GM19468 (cell line): ENCODE results near the gene NACA2.
"Not testable (repeated sequence)": the region's sequence is repeated elsewhere in the genome, so short reads cannot be mapped to it uniquely, and the experiment has no call there.

Experiments
- ATAC-seq: cut with Tn5 transposase; IDR thresholded peaks from one replicate; pipeline ENCODE4 v1.9.1; 2021; ENCODE audit warnings: mild to moderate bottlenecking, moderate library complexity, moderate number of reproducible peaks; ENCODE audit not compliant: unreplicated experiment; ENCODE audit errors: extremely low read depth

NACA2 gene

DNA sequence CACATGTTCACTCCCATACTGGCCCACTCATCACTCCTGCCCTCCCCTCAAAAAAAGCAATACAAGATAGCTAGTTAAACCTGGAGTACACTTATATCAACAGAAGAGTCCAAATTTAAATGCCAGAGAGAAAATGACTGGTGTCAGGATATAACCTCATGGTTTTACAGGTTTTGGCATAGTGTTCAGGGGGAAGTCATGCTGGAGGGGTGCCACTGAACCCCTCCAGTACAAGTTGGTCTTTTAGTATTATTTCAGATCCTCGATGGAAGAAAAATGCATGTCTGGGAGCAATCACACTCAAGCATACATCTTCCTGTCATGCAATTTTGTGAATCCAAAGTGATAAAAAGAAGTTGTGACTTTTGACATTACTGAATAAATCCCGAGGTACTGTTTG, 10.5 kb downstream of the NACA2 start:
- ATAC-seq: no peak

DNA sequence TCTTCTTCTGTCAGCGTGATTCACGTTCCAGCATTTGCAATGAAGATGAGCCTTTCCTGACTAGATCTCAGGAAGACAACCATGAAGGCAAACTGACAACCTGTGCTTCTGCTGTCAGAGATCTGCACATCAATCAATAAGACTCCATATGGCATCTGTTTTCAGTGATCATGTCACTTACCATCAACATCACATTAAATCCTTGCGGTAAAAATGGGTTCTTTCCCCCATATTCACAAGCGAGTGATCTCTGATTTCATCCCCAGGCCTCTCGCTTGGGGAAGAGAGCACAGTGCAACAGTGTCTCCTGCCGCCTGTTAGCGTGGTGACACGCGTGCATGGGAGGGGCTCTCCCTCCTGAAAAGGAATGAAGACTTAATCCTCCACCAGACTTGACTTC, 11.1 kb downstream of the NACA2 start:
- ATAC-seq: no peak

DNA sequence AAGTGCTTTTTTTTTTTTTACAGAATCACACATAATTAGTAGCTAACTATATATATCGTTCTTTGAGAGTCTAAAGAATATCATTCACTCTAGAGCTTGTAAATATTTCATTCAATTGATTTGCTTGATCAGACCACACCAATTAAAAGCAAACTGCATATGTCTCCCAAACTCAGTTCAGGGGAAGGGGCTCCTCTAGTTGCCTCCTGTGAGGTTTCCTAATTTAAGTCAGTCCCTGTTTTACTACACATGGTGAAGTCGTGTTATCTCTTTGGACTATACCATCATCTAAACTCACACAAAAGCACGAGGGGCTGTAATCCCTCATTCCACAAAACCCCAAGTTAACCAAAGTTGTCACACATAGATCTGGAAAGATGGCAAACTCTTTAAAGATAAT, 11.7 kb downstream of the NACA2 start:
- no peak for ATAC-seq

DNA sequence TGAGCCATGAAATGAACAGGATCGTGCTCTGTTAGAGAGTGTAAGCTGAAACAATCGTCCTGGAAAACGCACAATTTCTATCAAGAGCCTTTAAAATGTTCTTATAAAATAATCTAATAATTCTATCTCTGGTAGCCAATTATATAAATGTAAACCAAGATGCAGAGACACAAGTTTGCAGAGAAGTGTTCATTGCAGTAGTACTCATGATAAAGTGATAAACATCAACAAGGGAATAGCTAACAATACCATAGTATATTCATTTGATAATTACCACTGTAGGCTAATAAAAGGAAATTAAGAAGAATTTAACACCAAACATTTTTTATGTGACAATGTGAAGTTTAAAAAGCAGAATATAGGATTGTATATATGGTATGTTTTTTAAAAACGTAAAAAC, 12.4 kb downstream of the NACA2 start:
- no peak for ATAC-seq

DNA sequence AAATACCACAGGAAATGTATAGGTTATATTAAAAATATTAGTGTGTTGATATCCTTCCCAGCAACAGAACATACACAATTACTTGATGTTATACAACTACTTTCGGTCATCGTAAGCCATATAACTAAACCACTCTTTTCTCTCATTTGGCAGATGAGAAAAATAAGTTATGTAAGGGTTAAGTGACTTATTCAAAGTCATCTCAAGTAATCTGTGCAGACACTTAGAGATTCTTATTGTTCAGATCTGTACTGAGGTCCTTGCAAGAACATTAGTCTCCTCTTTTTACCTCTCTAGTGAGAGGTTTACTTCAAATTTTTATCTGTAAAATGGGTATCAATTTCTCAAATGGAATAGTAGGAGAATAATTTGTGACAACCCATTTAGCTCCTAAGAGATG, 15.0 kb downstream of the NACA2 start:
- no peak for ATAC-seq

DNA sequence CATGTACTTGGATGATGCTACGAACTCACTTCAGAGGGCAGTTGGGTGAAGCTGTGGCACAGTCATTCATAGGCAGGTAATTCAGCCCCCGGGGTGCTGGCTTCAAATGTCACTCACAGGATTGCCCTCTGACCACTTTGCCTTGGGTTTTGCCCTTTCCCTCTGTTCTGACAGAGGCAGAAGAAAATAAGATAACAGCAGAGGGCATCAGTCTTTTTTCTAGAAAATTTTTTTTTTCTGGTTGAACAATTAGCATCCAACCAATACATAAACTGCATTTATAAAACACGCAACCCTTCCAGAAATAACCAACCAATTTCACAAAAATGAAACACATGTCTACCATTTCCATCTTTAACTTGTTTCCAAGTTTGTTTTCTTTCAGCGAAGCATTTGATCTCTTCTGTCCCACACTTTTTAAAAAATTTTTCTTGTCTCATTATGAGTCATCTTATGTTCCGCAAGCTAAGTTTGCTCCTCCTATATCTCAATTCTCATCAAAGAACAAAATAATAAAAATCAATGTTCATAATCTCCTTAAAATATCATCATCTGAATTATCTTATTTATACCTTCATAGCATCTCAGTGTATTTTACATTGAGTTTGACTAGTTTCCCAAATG, 15.6 kb downstream of the NACA2 start:
- ATAC-seq: no peak

DNA sequence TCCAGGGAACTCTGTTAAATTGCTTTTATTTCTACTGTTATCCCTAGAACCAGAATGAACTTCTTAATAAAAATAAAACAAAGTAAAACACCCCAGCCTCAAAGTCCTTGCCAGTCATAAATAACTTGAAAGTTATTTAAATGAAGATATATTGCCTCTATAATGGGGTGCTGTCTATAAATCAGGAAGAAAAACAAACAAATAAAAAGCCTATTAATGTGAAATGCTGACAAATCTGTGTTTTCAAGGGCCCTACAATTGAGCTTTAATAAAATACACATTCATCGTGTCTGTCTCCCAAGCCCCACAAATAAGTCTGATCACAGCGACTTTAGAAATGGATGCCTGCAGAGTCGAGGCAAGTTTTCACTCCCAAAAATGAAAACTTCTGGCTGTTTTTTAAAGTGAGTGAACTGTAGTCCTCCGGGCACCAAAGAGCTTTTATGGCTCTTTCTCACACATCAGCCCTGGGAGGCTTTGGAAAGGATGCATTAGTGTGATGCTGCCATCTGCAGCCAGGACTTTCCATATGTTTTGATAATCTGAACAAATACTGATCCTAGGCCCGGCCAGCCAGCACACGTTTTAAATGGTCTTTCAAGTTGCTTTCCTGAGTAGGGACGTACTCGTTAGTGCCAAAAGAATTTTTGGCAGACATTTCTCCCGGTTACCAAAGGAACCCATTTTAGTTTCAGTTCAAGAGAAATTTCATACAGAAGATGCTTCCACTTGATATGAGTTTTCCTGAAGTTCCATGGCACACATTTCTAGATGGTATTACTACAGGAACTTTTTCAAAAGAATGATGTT, 16.3 kb downstream of the NACA2 start:
- ATAC-seq: no peak

DNA sequence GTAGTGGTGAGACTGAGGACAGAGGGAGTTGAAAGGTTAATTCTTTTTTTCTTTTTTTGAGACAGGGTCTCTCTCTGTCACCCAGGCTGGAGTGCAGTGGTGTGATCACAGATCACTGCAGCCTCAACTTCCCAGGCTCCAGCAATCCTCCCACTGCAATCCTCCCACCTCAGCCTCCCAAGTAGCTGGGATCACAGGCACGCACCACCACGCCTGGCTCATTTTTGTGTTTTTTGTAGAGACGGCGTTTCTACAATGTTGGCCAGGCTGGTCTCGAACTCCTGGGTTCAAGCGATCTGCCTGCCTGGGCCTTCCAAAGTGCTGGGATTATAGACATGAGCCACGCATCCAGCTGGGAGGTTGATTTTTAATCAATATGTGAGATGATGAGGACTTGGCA, 18.5 kb downstream of the NACA2 start:
- not testable (repeated sequence) for ATAC-seq

DNA sequence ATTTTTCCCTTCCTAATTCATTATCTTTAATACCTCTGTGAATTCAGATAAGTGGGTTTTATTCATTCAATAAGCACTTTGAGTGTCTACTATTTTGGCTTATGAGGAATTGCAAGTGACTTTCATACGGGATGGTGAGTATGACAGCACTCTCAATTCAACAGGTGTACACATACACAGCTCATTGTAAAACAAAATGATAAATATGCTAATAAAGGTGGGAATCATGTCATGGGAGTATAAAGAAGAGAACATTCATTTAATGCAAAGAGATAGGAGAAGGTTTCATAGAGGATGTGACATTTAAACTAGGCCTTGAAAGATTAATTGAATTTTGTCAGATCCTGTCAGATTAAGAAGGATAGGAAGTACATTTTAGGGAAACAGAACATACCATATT, 19.4 kb downstream of the NACA2 start:
- no peak for ATAC-seq

DNA sequence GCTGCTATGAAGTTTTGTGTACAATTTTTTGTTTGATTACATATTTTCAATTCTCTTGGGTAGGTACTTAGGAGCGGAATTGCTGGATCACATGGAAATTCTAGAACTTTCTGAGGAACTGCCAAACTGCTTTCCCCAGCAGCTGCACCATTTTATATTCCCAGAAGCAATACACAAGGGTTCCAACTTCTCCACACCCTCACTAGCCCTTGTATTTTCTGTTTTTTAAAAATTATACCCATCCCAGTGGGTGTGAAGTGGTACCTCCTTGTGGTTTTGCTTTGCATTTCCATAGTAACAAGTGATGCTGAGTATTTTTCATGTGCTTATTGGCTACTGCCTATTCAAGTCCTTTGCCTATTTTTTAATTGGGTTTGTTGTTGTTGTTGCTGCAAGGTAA, 20.9 kb downstream of the NACA2 start:
- ATAC-seq: no peak

DNA sequence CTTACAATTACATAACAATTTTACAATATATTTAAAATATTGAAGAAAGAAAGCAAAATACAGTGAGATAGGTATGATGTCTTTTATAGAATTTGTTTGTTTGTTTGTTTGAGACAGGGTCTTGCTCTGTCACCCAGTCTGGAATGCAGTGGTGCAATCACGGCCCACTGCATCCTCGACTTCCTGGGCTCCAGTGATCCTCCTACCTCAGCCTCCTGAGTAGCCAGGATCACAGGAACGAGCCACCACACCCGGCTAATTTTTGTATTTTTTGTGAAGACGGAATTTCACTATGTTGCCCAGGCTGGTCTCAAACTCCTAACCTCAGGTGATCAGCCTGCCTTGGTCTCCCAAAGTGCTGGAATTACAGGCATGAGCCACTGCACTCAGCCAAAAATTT, 21.5 kb downstream of the NACA2 start:
- ATAC-seq: not testable (repeated sequence)

DNA sequence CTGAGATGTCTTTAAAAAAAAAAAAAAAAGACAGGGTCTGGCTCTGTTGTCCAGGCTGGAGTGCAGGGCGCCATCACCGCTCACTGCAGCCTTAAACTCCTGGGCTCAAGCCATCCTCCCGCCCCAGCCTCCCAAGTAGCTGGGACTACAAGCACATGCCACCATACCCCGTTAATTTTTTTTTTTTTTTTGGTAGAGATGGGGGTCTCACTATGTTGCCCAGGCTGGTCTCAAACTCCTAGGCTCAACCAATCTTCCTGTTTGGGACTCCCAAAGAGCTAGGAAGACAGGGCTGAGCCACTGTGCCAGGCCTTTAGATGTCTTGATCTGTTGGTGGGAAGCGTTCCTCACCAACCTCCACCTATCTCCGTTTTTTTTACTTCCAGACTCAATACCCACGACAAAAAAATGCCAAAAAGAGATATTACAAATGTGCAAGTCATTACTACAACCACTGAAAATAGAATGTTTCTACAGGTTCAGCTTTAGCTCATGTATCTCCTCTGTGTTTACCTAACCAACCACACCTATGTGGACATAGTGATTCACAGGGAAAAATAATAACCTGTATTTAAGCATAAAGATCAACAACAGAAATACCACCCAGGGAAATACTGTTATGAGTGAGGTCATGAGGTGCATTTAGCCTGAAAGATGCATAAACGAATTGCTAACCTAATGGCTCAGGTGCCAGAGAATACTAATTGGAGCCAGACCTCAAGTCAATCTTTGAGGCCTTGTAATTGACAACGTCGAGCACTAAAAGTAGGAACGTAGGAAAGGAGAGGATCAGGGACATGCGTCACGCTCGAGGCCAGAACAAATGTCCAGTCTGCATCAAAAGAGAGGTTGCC, 22.6 kb downstream of the NACA2 start:
- no peak for ATAC-seq

DNA sequence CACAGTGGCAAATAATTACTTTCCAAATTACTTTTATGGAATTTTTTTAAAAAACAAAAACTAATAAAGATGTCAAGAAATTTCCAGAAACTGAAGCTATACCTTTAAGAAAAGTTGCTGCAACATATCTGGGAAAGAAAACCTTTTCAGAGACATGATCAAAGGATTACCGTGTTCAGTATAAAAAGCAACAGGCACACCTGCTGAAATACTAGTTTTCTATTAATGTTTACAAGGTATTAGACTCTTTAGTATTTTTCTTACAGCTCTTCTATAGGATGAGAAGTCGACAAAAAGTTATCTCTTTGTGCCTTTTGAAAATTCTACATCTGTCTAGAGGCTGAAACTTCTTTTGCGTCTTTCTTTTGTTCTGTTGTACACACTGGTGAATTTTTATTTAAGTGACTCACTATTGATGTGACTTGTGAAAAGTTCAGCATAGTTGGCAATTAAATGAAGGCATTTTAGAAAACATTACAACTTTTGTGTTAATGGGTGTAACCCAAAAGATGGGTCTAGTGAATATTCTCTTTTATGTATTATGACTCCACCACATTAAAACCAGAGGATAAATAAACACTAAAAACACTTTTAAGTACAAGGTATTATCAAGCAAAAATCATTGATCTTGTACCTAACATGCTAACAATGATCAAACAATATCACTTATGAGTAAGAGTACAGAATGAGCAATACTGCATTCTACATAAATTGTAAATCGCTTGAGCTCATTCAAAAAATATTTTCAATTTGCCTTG, 23.8 kb downstream of the NACA2 start:
- ATAC-seq: no peak

DNA sequence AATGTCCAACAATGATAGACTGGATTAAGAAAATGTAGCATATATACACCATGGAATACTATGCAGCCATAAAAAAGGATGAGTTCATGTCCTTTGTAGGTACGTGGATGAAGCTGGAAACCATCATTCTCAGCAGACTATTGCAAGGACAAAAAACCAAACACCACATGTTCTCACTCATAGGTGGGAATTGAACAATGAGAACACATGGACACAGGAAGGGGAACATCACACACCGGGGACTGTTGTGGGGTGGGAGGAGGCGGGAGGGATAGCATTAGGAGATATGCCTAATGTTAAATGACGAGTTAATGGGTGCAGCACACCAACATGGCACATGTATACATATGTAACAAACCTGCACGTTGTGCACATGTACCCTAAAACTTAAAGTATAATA, 24.6 kb downstream of the NACA2 start:
- ATAC-seq: not testable (repeated sequence)

DNA sequence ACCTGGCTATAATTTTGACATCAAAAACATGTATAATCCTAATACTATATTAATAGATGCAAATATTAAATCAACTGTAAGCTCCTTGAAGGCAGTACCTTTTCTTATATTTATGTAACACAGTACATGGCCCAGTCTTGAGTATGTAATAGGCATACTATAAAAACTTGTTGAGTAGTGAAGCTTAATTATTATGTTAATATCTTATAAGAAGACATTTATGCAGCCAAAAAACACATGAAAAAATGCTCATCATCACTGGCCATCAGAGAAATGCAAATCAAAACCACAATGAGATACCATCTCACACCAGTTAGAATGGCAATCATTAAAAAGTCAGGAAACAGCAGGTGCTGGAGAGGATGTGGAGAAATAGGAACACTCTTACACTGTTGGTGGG, 25.2 kb downstream of the NACA2 start:
- ATAC-seq: not testable (repeated sequence)

DNA sequence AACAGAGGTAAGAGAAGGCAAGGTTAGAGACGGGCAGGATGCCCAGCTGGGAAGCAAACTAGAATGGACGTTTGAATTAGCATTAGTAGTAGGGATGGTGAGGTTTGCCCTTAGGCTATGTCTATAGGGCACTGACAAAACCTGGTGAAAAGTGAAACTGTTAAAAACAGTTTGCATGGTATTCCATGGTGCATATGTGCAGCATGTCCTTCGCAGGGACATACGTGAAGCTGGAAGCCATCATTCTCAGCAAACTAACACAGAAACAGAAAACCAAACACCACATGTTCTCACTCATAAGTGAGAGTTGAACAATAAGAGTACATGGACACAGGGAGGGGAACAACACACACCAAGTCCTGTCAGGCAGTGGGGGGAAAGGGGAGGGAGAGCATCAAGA, 25.8 kb downstream of the NACA2 start:
- ATAC-seq: no peak

DNA sequence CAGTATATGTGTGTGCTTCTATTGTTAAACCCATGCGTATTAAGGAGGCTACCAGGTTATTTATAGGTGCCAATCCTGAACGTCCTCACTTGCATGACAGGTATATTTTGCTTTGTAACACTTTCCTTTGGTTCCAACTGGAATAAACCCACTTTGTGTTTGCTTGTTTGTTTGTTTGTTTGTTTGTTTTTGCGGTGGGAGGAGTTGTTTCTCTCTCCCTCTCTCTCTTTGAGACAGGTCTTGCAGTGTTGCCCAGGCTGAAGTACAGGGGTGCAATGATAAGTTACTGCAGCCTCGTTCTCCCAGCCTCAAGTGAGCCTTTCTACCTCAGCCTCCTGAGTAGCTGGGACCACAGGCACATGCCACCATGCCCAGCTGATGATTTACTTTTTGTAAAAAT, 28.7 kb downstream of the NACA2 start:
- no peak for ATAC-seq

DNA sequence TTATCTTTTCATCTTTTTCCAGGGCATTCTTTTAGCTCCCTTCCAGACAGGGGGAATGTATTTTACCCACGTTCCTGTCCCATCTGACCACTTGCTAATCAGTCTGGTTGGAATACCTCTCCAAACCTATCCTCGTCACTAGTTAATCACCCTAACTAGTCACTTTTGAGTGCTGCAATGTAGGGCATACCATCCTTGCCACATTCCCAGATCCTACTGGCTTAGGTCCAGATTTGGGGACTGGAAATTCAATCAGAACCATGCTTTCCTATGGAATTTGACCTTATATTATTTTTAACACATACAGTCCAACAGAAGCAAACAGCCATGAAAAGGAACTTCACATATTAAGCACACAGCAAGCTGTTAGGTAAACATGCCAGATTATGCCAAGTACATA, 29.7 kb downstream of the NACA2 start:
- no peak for ATAC-seq

DNA sequence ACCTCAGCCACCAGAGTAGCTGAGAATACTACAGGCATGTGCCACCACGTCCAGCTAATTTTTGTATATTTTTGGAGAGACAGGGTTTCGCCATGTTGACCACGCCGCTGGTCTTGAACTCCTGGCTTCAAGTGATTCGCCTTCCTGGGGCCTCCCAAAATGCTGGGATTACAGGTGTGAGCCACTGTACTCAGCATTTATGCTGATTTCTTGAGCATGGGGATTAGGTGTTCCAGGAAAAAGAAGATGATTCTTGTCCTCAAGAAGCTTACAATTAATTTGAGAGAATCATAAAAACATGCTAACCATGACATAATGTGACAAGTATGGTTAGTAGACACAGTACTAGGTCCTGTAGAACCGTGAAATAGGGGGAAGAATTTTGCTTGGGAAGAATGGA, 30.9 kb downstream of the NACA2 start:
- no peak for ATAC-seq
